GM18951 (cell line): ENCODE measurements around the gene MCM8.

Source experiments
- POLR2A ChIP-seq: IDR thresholded peaks from 4 replicates; pipeline ENCODE4 v1.6.1; 2011; ENCODE audit warnings: mild to moderate bottlenecking; ENCODE audit not compliant: insufficient read length, insufficient read depth; ENCODE audit errors: extremely low read depth
- in situ Hi-C: fragments of 300-500 bp; cut with MboI; formaldehyde crosslinking; loops from one replicate; pipeline ENCODE4 v1.12.0; 2022; ENCODE audit warnings: low sequenced_read_pairs, mixed read lengths, inconsistent platforms; ENCODE audit not compliant: unreplicated experiment

Gene MCM8

GRCh38 chr20:5991623-5992441 is 41.4 kb downstream of the MCM8 start:
- no peak for TF ChIP-seq POLR2A
- in situ Hi-C loops, result no loop called here

- no peak for TF ChIP-seq POLR2A
- in situ Hi-C loops, result no loop called here
These were observed 46.3 kb downstream of the MCM8 start for GRCh38 chr20:5996765-5997164.

- in situ Hi-C loops, result no loop called here
- TF ChIP-seq POLR2A, result no peak
These were observed 49.3 kb downstream of the MCM8 start for GRCh38 chr20:5999783-6000182.

- in situ Hi-C loops, result no loop called here
- TF ChIP-seq POLR2A, result no peak
These were observed 50.4 kb downstream of the MCM8 start for GRCh38 chr20:6000871-6001270.

- no peak for TF ChIP-seq POLR2A
- in situ Hi-C loops, result no loop called here
These were observed 56.1 kb downstream of the MCM8 start for GRCh38 chr20:6006603-6006949.

- no peak for TF ChIP-seq POLR2A
- in situ Hi-C loops, result no loop called here
These were observed 56.7 kb downstream of the MCM8 start for GRCh38 chr20:6007094-6007528.

- in situ Hi-C loops, result no loop called here
- no peak for TF ChIP-seq POLR2A
These were observed 57.2 kb downstream of the MCM8 start for GRCh38 chr20:6007529-6008103.

- no peak for TF ChIP-seq POLR2A
- in situ Hi-C loops, result no loop called here
These were observed 57.8 kb downstream of the MCM8 start for GRCh38 chr20:6008254-6008653.

GRCh38 chr20:6012179-6012578 is 61.7 kb downstream of the MCM8 start:
- in situ Hi-C loops, result no loop called here
- TF ChIP-seq POLR2A, result no peak

- TF ChIP-seq POLR2A, result no peak
- in situ Hi-C loops, result no loop called here
These were observed 63.6 kb downstream of the MCM8 start for GRCh38 chr20:6014017-6014416.

- in situ Hi-C loops, result no loop called here
These were observed 64.5 kb downstream of the MCM8 start for GRCh38 chr20:6014957-6015356.

GRCh38 chr20:6017467-6017866 is 67.0 kb downstream of the MCM8 start:
- in situ Hi-C loops, result no loop called here
- no peak for TF ChIP-seq POLR2A

More at GRCh38 chr20:6014957-6015356, 64.5 kb downstream of the MCM8 start:
- TF ChIP-seq POLR2A, result no peak

GRCh38 chr20:6017880-6018279 is 67.4 kb downstream of the MCM8 start:
- in situ Hi-C loops, result no loop called here
- no peak for TF ChIP-seq POLR2A

GRCh38 chr20:6024768-6025167 is 74.3 kb downstream of the MCM8 start:
- TF ChIP-seq POLR2A, result no peak

More at GRCh38 chr20:6024768-6025167, 74.3 kb downstream of the MCM8 start:
- in situ Hi-C loops, result no loop called here
